ENCODE data around the gene TANGO2.

The TANGO2 gene

GRCh38 chr22:19978748-19979147 is 42.2 kb upstream of the TANGO2 start:
- no peak for DNase-seq (ENCODE audit: extremely low spot score)
- POLR2A ChIA-PET, result no interaction called here
- CTCF ChIA-PET, result interaction anchor here (1.4 kb wide), 1 partner anchor 35 kb away, joined by 7 read pairs; no protein-coding TSS in a partner anchor
- TF ChIP-seq ARNT (IDR thresholded peaks at IDR 0.05) (no peak), BHLHE40 (IDR thresholded peaks at IDR 0.05; ENCODE audit: borderline replicate concordance) (no peak), SUZ12 (IDR thresholded peaks at IDR 0.05) (no peak), TARDBP (IDR thresholded peaks at IDR 0.05) (no peak), SP1 (IDR thresholded peaks at IDR 0.05) (no peak), FOXM1 (IDR thresholded peaks at IDR 0.05; ENCODE audit: borderline replicate concordance) (no peak), ZNF384 (IDR thresholded peaks at IDR 0.05) (no peak), FOXA1 (IDR thresholded peaks at IDR 0.05) (no peak), NFRKB (IDR thresholded peaks at IDR 0.05) (no peak), L3MBTL2 (conservative IDR thresholded peaks at IDR 0.05) (no peak), LEF1 (IDR thresholded peaks at IDR 0.05; ENCODE audit: borderline replicate concordance) (no peak), FOXK2 (IDR thresholded peaks at IDR 0.05) (no peak), HDGF (IDR thresholded peaks at IDR 0.05; ENCODE audit: borderline replicate concordance) (no peak), CTBP1 (IDR thresholded peaks at IDR 0.05; ENCODE audit: borderline replicate concordance) (no peak), PKNOX1 (IDR thresholded peaks at IDR 0.05) (no peak), ELF4 (IDR thresholded peaks at IDR 0.05) (no peak)

GRCh38 chr22:19979712-19980493 is 41.0 kb upstream of the TANGO2 start:
- ChIA-PET CTCF (interaction anchor here (1.4 kb wide), 1 partner anchor 34 kb away, joined by 7 read pairs; no protein-coding TSS in a partner anchor), POLR2A (no interaction called here)
- TF ChIP-seq NFRKB (IDR thresholded peaks at IDR 0.05), result no peak
- no peak for TF ChIP-seq LEF1 (IDR thresholded peaks at IDR 0.05; ENCODE audit: borderline replicate concordance)
- no peak for TF ChIP-seq ELF4 (IDR thresholded peaks at IDR 0.05)
- no peak for TF ChIP-seq PKNOX1 (IDR thresholded peaks at IDR 0.05)
- TF ChIP-seq SP1 (IDR thresholded peaks at IDR 0.05), result no peak
- TF ChIP-seq SUZ12 (IDR thresholded peaks at IDR 0.05), result no peak
- TF ChIP-seq CTBP1 (IDR thresholded peaks at IDR 0.05; ENCODE audit: borderline replicate concordance), result no peak
- TF ChIP-seq HDGF (IDR thresholded peaks at IDR 0.05; ENCODE audit: borderline replicate concordance), result no peak
- TF ChIP-seq TARDBP (IDR thresholded peaks at IDR 0.05), result no peak
- TF ChIP-seq FOXA1 (IDR thresholded peaks at IDR 0.05), result no peak
- TF ChIP-seq ARNT (IDR thresholded peaks at IDR 0.05), result no peak
- TF ChIP-seq BHLHE40 (IDR thresholded peaks at IDR 0.05; ENCODE audit: borderline replicate concordance), result no peak
- no peak for TF ChIP-seq L3MBTL2 (conservative IDR thresholded peaks at IDR 0.05)
- no peak for TF ChIP-seq FOXM1 (IDR thresholded peaks at IDR 0.05; ENCODE audit: borderline replicate concordance)
- TF ChIP-seq ZNF384 (IDR thresholded peaks at IDR 0.05), result no peak
- no peak for TF ChIP-seq FOXK2 (IDR thresholded peaks at IDR 0.05)
- no peak for DNase-seq (ENCODE audit: extremely low spot score)

GRCh38 chr22:19980766-19981165 is 40.1 kb upstream of the TANGO2 start:
- ChIA-PET POLR2A (interaction anchor here (0.6 kb wide), 1 partner anchor 126 kb away, joined by 3 read pairs; the partner anchor contains the start of genes GNB1L and RTL10), CTCF (no interaction called here)
- TF ChIP-seq ZNF384 (IDR thresholded peaks at IDR 0.05) (no peak), HDGF (IDR thresholded peaks at IDR 0.05; ENCODE audit: borderline replicate concordance) (no peak), FOXM1 (IDR thresholded peaks at IDR 0.05; ENCODE audit: borderline replicate concordance) (no peak), SP1 (IDR thresholded peaks at IDR 0.05) (no peak), BHLHE40 (IDR thresholded peaks at IDR 0.05; ENCODE audit: borderline replicate concordance) (no peak), ELF4 (IDR thresholded peaks at IDR 0.05) (no peak), FOXA1 (IDR thresholded peaks at IDR 0.05) (no peak), LEF1 (IDR thresholded peaks at IDR 0.05; ENCODE audit: borderline replicate concordance) (no peak), CTBP1 (IDR thresholded peaks at IDR 0.05; ENCODE audit: borderline replicate concordance) (no peak), PKNOX1 (IDR thresholded peaks at IDR 0.05) (no peak), ARNT (IDR thresholded peaks at IDR 0.05) (no peak)
- no peak for DNase-seq (ENCODE audit: extremely low spot score)

- ChIA-PET POLR2A (interaction anchor here (0.6 kb wide), 1 partner anchor 127 kb away, joined by 3 read pairs; the partner anchor contains the start of genes GNB1L and RTL10), CTCF (no interaction called here)
- no peak for DNase-seq (ENCODE audit: extremely low spot score)
- TF ChIP-seq ZNF384 (IDR thresholded peaks at IDR 0.05) (no peak), FOXM1 (IDR thresholded peaks at IDR 0.05; ENCODE audit: borderline replicate concordance) (no peak), HDGF (IDR thresholded peaks at IDR 0.05; ENCODE audit: borderline replicate concordance) (no peak)
These were observed 39.5 kb upstream of the TANGO2 start for GRCh38 chr22:19981171-19981960.

- no peak for DNase-seq (ENCODE audit: extremely low spot score)
- CTCF ChIA-PET, result no interaction called here
- POLR2A ChIA-PET, result no interaction called here
- TF ChIP-seq CTBP1 (IDR thresholded peaks at IDR 0.05; ENCODE audit: borderline replicate concordance), result no peak
- no peak for TF ChIP-seq PKNOX1 (IDR thresholded peaks at IDR 0.05)
- TF ChIP-seq L3MBTL2 (conservative IDR thresholded peaks at IDR 0.05), result no peak
- no peak for TF ChIP-seq LEF1 (IDR thresholded peaks at IDR 0.05; ENCODE audit: borderline replicate concordance)
- TF ChIP-seq TARDBP (IDR thresholded peaks at IDR 0.05), result no peak
- TF ChIP-seq FOXM1 (IDR thresholded peaks at IDR 0.05; ENCODE audit: borderline replicate concordance), result no peak
- TF ChIP-seq BHLHE40 (IDR thresholded peaks at IDR 0.05; ENCODE audit: borderline replicate concordance), result no peak
- no peak for TF ChIP-seq SUZ12 (IDR thresholded peaks at IDR 0.05)
These were observed 38.7 kb upstream of the TANGO2 start for GRCh38 chr22:19981961-19982920.
